KOPT-K1 (cell line): ENCODE results near the gene OBP2A.

Source experiments
- H3K27ac ChIP-seq: fragments of 200-600 bp; sonication (generic); 2 replicates; pipeline ENCODE4 v1.5.1; 2016; ENCODE audit warnings: antibody characterized with exemption, mild to moderate bottlenecking, low read depth, low read length; ENCODE audit not compliant: poor library complexity, severe bottlenecking
- H3K36me3 ChIP-seq: fragments of 200-600 bp; sonication (generic); 2 replicates; pipeline ENCODE4 v1.5.1; 2017; ENCODE audit warnings: antibody characterized with exemption, mild to moderate bottlenecking, low read length, moderate library complexity; ENCODE audit not compliant: insufficient read depth
- H3K9me3 ChIP-seq: fragments of 200-600 bp; sonication (generic); 2 replicates; pipeline ENCODE4 v1.5.1; 2017; ENCODE audit warnings: antibody characterized with exemption, low read length, mild to moderate bottlenecking; ENCODE audit not compliant: insufficient read depth, poor library complexity, severe bottlenecking

Gene OBP2A

GRCh38 chr9:135552021-135552697, 6.2 kb downstream of the OBP2A start:
- no peak overlapping the region for H3K27ac ChIP-seq
- no peaks in the 10 kb centered on the region for H3K9me3 ChIP-seq
- H3K36me3 ChIP-seq: no peaks in the 10 kb centered on the region

GRCh38 chr9:135552698-135553171, 6.8 kb downstream of the OBP2A start:
- H3K9me3 ChIP-seq: no peaks in the 10 kb centered on the region

DNA sequence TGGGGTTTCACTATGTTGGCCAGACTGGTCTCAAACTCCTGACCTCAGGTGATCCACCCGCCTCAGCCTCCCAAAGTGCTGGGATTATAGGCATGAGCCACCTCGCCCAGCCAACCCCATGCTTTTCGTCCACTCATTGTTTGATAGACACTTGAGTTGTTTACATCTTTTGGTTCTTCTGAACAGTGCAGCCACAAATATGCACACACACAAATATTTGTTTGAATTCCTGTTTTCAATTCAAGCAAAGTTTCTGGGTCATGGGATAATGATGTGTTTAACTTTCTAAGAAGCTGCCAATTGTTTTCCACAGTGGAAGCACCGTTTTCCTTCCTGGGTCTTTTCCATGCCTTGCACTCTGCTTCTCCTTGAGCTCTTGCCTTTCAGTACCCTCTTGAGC, 8.8 kb downstream of the OBP2A start:
- no peaks in the 10 kb centered on the region for H3K9me3 ChIP-seq
- no peak overlapping the region for H3K27ac ChIP-seq
- H3K36me3 ChIP-seq: no peaks in the 10 kb centered on the region

More at GRCh38 chr9:135552698-135553171, 6.8 kb downstream of the OBP2A start:
- no peaks in the 10 kb centered on the region for H3K36me3 ChIP-seq
- H3K27ac ChIP-seq: no peak overlapping the region

DNA sequence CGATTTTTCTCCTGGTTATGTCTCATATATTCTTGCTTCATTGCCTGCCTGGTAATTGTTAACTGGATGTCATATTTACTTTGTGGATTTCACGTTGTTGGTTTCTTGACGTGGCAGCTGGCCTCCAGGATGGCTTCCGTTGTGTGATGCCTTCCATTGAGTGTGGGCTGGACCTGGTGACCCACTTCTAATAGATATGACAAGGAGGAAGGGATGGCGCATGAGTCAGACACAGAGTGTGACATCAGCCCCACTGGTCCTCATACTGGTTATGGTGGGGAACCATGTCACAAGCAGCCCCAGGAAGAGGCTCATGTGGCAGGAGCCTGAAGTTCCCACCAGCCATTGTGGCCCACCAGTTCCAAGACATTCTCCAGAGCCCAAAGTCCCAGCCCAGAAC, 9.3 kb downstream of the OBP2A start:
- Histone ChIP-seq H3K36me3 (no peaks in the 10 kb centered on the region), H3K9me3 (no peaks in the 10 kb centered on the region), H3K27ac (no peak overlapping the region)

GRCh38 chr9:135555910-135556309, 10.0 kb downstream of the OBP2A start:
- H3K9me3 ChIP-seq: no peaks in the 10 kb centered on the region
- H3K36me3 ChIP-seq: no peaks in the 10 kb centered on the region
- H3K27ac ChIP-seq: no peak overlapping the region

DNA sequence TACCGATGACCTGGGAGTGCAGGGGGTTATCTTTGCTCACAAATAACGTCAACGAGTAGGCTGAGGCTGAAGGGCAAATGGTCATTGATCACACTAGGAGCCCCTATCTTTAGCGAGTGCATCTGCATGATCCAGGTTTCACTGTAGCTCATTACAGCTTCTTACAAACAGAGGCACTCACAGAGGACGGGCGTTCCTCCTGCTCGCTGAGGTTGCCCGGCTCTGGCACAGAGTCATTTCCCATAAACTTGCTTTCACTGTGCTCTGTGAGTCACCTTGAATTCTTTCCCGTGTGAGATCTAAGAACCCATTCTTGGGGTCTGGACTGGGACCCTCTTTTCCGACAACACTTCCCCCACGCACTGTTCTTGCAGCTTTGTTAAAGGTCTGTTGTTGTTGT, 13.7 kb downstream of the OBP2A start:
- H3K36me3 ChIP-seq: no peaks in the 10 kb centered on the region
- no peak overlapping the region for H3K27ac ChIP-seq
- H3K9me3 ChIP-seq: no peaks in the 10 kb centered on the region

GRCh38 chr9:135561391-135562234, 15.7 kb downstream of the OBP2A start, which contains the start of gene PAEP:
TSS of gene PAEP (plus strand) at chr9:135561756.
- no peak within 1 kb of the TSS for H3K27ac ChIP-seq
- no peaks in the 10 kb centered on the region for H3K9me3 ChIP-seq
- H3K36me3 ChIP-seq: no peaks in the 10 kb centered on the region

GRCh38 chr9:135562235-135562745, 16.4 kb downstream of the OBP2A start:
- no peaks in the 10 kb centered on the region for H3K36me3 ChIP-seq
- no peaks in the 10 kb centered on the region for H3K9me3 ChIP-seq

GRCh38 chr9:135563039-135563476, 17.1 kb downstream of the OBP2A start:
- H3K9me3 ChIP-seq: no peaks in the 10 kb centered on the region
- H3K27ac ChIP-seq: no peak overlapping the region
- no peaks in the 10 kb centered on the region for H3K36me3 ChIP-seq

More at GRCh38 chr9:135562235-135562745, 16.4 kb downstream of the OBP2A start:
- H3K27ac ChIP-seq: no peak overlapping the region

GRCh38 chr9:135563858-135564257, 17.9 kb downstream of the OBP2A start:
- Histone ChIP-seq H3K27ac (no peak overlapping the region), H3K9me3 (no peaks in the 10 kb centered on the region), H3K36me3 (no peaks in the 10 kb centered on the region)

DNA sequence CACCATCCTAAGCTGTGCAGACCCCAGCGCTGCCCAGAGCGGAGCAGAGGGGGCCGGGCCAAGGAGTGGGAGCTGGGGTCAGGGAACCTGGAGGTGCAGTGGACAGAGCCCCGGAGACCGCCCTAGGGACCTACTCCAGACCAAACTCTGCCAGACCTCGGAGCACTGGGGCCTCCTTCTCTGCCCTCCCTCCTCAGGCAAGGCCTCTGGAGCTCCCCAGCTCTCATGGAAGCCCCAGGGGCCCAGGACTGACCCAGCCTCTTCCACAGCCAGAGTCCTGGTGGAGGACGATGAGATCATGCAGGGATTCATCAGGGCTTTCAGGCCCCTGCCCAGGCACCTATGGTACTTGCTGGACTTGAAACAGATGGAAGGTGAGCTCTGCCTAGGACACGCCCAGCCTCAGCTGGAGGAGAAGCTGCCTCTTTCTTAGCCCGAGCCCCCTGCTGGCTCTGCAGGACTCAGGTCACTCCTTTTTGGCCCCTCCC, 19.3 kb downstream of the OBP2A start:
- no peaks in the 10 kb centered on the region for H3K36me3 ChIP-seq

GRCh38 chr9:135565636-135566035, 19.7 kb downstream of the OBP2A start:
- H3K27ac ChIP-seq: no peak overlapping the region

More for the DNA sequence above, 19.3 kb downstream of the OBP2A start:
- Histone ChIP-seq H3K9me3 (peaks cover 5% of the 10 kb centered on the region), H3K27ac (no peak overlapping the region)

DNA sequence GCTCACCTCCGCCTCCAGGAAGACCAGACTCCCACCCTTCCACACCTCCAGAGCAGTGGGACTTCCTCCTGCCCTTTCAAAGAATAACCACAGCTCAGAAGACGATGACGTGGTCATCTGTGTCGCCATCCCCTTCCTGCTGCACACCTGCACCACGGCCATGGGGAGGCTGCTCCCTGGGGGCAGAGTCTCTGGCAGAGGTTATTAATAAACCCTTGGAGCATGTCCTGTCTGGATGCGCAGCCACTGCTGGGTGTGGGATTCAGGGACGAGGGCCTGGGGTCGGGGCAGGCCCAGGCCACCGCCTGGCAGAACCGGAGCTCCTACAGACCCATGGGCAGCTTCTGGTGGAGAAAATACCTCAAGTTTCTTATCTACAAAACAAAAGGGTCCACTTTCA, 20.6 kb downstream of the OBP2A start:
- H3K36me3 ChIP-seq: no peaks in the 10 kb centered on the region
- no peak overlapping the region for H3K27ac ChIP-seq
- peaks cover 5% of the 10 kb centered on the region for H3K9me3 ChIP-seq

More at GRCh38 chr9:135565636-135566035, 19.7 kb downstream of the OBP2A start:
- Histone ChIP-seq H3K36me3 (no peaks in the 10 kb centered on the region), H3K9me3 (peaks cover 5% of the 10 kb centered on the region)

- Histone ChIP-seq H3K36me3 (no peaks in the 10 kb centered on the region), H3K27ac (no peak overlapping the region), H3K9me3 (peaks cover 5% of the 10 kb centered on the region)
These were observed 21.4 kb downstream of the OBP2A start for GRCh38 chr9:135567311-135567710.

- Histone ChIP-seq H3K36me3 (no peaks in the 10 kb centered on the region), H3K9me3 (peaks cover 5% of the 10 kb centered on the region), H3K27ac (no peak overlapping the region)
These were observed 22.1 kb downstream of the OBP2A start for GRCh38 chr9:135568026-135568425.
